HG03066 (cell line): ENCODE results near the gene SEPTIN10.
"Not testable (repeated sequence)": the region's sequence is repeated elsewhere in the genome, so short reads cannot be mapped to it uniquely, and the experiment has no call there.

Source experiments
- ATAC-seq: cut with Tn5 transposase; IDR thresholded peaks from one replicate; pipeline ENCODE4 v1.9.1; 2021; ENCODE audit warnings: low read depth; ENCODE audit not compliant: unreplicated experiment

The SEPTIN10 gene

GRCh38 chr2:109607766-109608165 lies 6.0 kb downstream of the SEPTIN10 start:
- no peak for ATAC-seq

- no peak for ATAC-seq
Measured at GRCh38 chr2:109604597-109604996, 9.2 kb downstream of the SEPTIN10 start.

GRCh38 chr2:109602617-109603188 lies 11.1 kb downstream of the SEPTIN10 start:
- no peak for ATAC-seq

GRCh38 chr2:109601783-109602182 lies 12.0 kb downstream of the SEPTIN10 start:
- no peak for ATAC-seq

- no peak for ATAC-seq
Measured at GRCh38 chr2:109597283-109597682, 16.5 kb downstream of the SEPTIN10 start.

- no peak for ATAC-seq
Measured at GRCh38 chr2:109595644-109596043, 18.1 kb downstream of the SEPTIN10 start.

GRCh38 chr2:109594246-109594885 lies 19.4 kb downstream of the SEPTIN10 start:
- no peak for ATAC-seq

GRCh38 chr2:109592905-109593304 lies 20.9 kb downstream of the SEPTIN10 start:
- ATAC-seq = no peak

GRCh38 chr2:109591206-109591605 lies 22.6 kb downstream of the SEPTIN10 start:
- ATAC-seq = no peak

GRCh38 chr2:109586687-109587086 lies 27.1 kb downstream of the SEPTIN10 start:
- ATAC-seq = no peak

- no peak for ATAC-seq
Measured at GRCh38 chr2:109582928-109583895, 30.6 kb downstream of the SEPTIN10 start.

- ATAC-seq = not testable (repeated sequence)
Measured at GRCh38 chr2:109577630-109578029, 36.1 kb downstream of the SEPTIN10 start.

GRCh38 chr2:109575373-109575772 lies 38.4 kb downstream of the SEPTIN10 start:
- no peak for ATAC-seq

GRCh38 chr2:109563980-109564550 lies 49.7 kb downstream of the SEPTIN10 start:
- ATAC-seq = no peak

GRCh38 chr2:109563288-109563687 lies 50.5 kb downstream of the SEPTIN10 start:
- no peak for ATAC-seq

- no peak for ATAC-seq
Measured at GRCh38 chr2:109562421-109562820, 51.3 kb downstream of the SEPTIN10 start.

- no peak for ATAC-seq
Measured at GRCh38 chr2:109560265-109560664, 53.5 kb downstream of the SEPTIN10 start.

- ATAC-seq = no peak
Measured at GRCh38 chr2:109558076-109558882, 55.5 kb downstream of the SEPTIN10 start.

GRCh38 chr2:109557309-109557708 lies 56.5 kb downstream of the SEPTIN10 start:
- ATAC-seq = no peak

GRCh38 chr2:109555346-109555900 lies 58.3 kb downstream of the SEPTIN10 start:
- no peak for ATAC-seq
